Cardiac fibroblast (primary cell): ENCODE measurements around the gene SLC23A3.

Experiments
- DNase-seq, 2 donors: peaks; one replicate each; pipeline versions ENCODE4 v3.0.0 to v3.0.0-alpha.2; 2010; ENCODE audit warnings: low read depth in 2 of 2
- H3K4me3 ChIP-seq, 2 donors: replicated peaks in 1 of 2; 1 replicate in 1 of 2; 2 replicates in 1 of 2; pipeline ENCODE4 v1.5.1; 2011; ENCODE audit warnings: low read depth in 2 of 2, low read length in 2 of 2, mild to moderate bottlenecking in 2 of 2, moderate library complexity in 1 of 2
- TF ChIP-seq, protein P1 (sequence below): IDR thresholded peaks from one replicate; pipeline ENCODE4 v1.5.1; 2011; ENCODE audit warnings: low read depth, mild to moderate bottlenecking, low read length, inconsistent platforms

SLC23A3 gene

DNA sequence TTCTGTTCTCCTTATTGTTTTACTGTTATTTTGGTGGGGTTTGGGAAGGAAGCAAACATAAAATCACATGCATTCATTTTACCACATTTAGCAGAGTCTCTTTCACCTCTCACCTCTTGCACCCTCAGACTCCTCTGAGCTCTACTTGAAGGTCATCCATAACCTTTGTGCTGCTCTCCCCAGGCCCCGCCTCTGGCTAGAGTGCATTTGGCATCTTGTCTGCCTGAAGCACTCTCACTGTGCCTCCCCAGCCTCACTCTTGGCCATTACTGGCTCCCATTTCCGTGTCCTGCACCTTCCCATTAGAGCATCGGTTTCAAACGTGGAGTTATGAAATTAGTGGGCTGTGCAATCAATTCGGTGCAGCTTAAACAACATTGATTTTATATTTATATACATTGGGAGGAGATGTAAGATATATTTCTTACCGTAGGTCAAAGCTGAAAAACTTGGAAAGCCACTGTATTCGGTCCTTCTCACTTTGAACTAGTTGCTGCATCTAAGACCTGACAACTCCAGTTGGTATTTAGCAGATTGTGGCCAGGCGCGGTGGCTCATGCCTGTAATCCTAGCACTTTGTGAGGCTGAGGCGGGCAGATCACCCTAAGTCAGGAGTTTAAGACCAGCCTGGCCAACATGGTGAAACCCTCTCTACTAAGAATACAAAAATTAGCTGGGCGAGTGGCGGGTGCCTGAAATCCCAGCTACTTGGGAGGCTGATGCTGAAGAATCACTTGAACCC is 29.8 kb upstream of the SLC23A3 start:
- H3K4me3 ChIP-seq: no peak overlapping the region
- DNase-seq: no peak

DNA sequence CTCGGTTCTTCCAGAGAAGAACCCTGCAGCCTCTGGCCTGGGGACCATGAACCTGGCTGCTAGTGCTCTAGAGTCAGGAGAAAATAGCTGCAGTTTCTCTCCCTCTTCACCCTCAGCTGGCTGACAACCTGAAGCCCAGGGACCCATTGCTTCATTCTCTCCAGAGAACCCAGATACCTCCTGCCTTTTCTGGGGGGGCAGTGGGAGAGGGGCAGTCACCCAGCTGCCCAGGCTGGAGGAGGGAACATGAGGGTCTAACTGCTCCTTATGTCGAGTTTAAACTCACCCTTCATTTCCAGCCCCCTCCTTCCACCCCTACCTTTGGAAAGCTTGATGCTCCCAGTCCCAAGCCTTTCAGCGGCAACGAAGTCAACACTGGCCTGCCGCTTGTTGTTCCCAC is 29.1 kb upstream of the SLC23A3 start:
- H3K4me3 ChIP-seq: no peak overlapping the region
- DNase-seq: no peak
- TF ChIP-seq, protein P1, sequence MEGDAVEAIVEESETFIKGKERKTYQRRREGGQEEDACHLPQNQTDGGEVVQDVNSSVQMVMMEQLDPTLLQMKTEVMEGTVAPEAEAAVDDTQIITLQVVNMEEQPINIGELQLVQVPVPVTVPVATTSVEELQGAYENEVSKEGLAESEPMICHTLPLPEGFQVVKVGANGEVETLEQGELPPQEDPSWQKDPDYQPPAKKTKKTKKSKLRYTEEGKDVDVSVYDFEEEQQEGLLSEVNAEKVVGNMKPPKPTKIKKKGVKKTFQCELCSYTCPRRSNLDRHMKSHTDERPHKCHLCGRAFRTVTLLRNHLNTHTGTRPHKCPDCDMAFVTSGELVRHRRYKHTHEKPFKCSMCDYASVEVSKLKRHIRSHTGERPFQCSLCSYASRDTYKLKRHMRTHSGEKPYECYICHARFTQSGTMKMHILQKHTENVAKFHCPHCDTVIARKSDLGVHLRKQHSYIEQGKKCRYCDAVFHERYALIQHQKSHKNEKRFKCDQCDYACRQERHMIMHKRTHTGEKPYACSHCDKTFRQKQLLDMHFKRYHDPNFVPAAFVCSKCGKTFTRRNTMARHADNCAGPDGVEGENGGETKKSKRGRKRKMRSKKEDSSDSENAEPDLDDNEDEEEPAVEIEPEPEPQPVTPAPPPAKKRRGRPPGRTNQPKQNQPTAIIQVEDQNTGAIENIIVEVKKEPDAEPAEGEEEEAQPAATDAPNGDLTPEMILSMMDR: no peak

More for the DNA sequence above, 29.8 kb upstream of the SLC23A3 start:
- TF ChIP-seq, protein P1: no peak

DNA sequence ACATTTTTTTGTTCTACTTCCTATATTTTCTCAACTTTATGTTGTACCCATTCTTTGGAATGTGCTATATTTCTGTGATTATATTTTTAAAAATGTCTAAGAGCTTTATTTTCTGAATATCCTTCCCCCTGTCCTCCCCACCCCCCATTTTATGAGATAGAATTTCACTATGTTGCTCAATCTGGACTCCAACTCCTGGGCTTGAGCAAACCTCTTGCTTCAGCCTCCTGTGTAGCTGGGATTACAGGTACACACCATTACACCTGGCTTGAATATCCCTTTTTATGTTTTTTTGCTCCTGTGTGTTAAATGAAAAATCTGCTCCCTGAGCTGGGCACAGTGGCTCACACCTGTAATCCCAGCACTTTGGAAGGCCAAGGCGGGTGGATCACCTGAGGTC is 27.6 kb upstream of the SLC23A3 start:
- no peak overlapping the region for H3K4me3 ChIP-seq
- TF ChIP-seq, protein P1: no peak

DNA sequence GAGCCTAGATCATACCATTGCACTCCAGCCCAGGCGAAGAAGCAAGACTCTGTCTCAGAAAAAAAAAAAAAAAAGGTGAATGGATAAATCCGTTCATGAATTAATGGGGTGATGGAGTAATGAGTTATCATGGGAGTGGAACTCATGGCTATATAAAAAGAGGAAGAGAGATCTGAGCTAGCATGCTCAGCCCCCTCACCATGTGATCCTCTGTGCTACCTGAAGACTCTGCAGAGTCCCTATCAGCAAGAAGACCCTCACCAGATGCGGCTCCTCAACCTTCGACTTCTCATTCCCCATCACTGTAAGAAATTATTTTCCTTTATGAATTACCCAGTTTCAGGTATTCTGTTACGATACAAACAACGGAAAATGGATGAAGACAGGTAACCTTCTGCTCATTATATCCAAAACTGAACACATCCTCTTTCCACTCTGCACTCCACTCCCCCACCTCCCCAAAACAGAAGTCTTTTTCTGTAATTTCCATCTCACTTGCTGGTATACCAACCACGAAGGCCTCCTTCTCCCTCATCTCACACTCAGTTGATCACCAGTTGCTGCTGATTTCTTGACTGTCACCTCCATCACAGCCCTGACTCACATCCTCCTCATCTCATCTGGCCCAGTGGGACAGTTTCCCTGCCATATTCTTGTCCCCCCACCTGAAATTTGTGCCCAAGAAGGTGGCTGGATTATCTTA is 17.1 kb upstream of the SLC23A3 start:
- TF ChIP-seq, protein P1: no peak
- no peak overlapping the region for H3K4me3 ChIP-seq
- DNase-seq: no peak

More for the DNA sequence above, 27.6 kb upstream of the SLC23A3 start:
- DNase-seq: no peak

DNA sequence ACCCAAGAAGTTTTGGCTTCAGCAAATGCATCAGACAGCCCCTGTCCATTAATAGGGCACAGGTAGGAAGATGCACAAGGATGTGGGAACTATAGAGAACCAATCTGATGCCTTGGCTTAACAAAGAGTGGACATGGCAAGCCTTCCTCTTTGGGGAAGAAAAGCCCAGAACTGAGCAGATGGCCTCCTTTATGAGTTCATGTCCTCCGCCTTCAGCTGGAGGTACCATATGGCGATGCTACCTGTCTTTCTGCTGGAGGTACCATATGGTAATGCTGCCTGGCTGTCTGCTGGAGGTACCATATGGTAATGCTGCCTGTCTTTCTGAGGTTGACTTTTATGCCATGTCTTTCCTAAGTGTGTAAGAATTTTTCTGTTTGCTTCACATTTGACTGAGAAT is 14.3 kb upstream of the SLC23A3 start:
- DNase-seq: no peak
- H3K4me3 ChIP-seq: no peak overlapping the region
- TF ChIP-seq, protein P1: no peak

DNA sequence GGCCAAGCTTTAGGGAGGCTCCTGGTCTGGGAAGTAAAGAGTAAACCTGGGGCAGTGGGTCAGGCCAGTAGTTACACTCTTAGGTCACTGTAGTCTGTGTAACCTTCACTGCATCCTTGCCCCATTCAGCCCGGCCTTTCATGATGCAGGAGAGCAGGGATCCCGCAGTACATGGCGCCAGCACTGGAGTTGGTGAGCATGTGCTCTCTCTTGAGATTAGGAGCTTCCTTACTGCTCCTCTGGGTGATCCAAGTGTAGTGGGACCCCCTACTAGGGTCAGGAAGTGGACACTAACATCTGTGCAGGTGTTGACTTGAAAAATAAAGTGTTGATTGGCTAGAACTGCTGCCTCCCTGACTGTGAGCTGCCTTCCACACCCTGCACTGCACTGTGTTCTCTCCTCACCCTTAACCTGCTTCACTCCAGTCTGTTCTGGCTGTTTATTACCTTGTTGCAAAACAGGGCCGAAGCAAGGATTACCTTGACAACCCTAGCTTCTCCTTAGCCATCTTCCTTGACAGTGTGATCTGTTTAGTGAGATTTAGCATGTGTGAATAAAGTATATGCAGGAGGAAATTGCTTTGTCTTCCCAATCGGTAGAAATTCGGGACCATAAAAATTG is 13.4 kb upstream of the SLC23A3 start:
- TF ChIP-seq, protein P1: no peak
- no peak for DNase-seq
- H3K4me3 ChIP-seq: no peak overlapping the region
